Measurements from ENCODE around the gene PLA2R1. TPM values are rescaled to one million over a fixed set of nuclear protein-coding genes. Genes with fewer than 3 reads are reported as not detected.
A peak's percentile ranks its signal among the peaks of the same experiment; 100 is the strongest.

The PLA2R1 gene
- total RNA-seq, 1 experiment from 2014 or later: 8.4 TPM

DNA sequence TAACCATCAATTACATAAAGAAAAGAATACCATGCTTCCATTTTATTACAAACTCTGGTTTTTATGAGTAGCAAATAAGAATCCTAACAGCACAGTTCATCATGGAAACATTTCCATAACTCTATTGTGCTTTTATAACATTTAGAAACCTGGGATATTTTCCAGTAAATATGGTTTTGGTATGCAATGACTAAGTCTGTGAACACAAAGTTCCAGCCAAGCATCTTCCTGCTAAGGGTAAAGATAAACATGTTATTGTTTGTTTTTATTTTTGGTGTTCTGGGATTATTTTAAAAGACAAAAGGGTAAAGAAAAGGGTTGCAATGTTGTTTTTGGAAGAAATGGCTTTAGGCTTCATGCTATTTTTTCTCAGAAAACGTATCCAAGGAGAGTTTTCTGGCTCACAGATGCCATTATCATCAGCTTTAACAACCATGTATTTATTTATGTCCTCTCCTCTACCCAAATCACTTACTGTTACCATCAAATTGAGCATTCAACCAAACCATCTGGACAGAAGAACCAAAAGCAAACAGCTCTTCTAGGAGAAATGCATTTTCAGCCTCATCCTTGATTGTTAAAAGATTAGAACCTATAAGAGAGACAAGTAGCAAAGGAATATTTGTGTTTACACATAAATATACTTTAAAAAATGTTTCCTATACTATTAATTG, 116.0 kb downstream of the PLA2R1 start:
- peak; percentile 71 for DNase-seq (ENCODE audit: unreplicated experiment)
- peaks cover 9% of the 10 kb centered on the region for H3K4me1 Mint-ChIP-seq (ENCODE audit: insufficient read depth, unreplicated experiment)
- peak overlapping the region; percentile 91 for H3K27ac Mint-ChIP-seq (ENCODE audit: low read depth, unreplicated experiment)
- TF ChIP-seq CTCF (IDR thresholded peaks at IDR 0.05; ENCODE audit: unreplicated experiment): no peak
- H3K9me3 Mint-ChIP-seq (ENCODE audit: unreplicated experiment): no peaks in the 10 kb centered on the region
- POLR2A ChIA-PET: interaction anchor here (1.0 kb wide), 1 partner anchor 29 kb away, joined by 3 read pairs; no protein-coding TSS in a partner anchor
- intact Hi-C loops (cut with micrococcal nuclease): no loop called here
- no peak overlapping the region for H3K4me3 Mint-ChIP-seq (ENCODE audit: unreplicated experiment)
- peaks cover 4% of the 10 kb centered on the region for H3K36me3 Mint-ChIP-seq (ENCODE audit: insufficient read depth, unreplicated experiment)
- CTCF ChIA-PET: interaction anchor here (0.6 kb wide), 2 partner anchors 16 to 91 kb away, joined by 3 read pairs; no protein-coding TSS in a partner anchor
- no TSS peak for BruUV-seq (replicated peaks)
- H3K27me3 Mint-ChIP-seq (ENCODE audit: insufficient read depth, unreplicated experiment): no peaks in the 10 kb centered on the region

DNA sequence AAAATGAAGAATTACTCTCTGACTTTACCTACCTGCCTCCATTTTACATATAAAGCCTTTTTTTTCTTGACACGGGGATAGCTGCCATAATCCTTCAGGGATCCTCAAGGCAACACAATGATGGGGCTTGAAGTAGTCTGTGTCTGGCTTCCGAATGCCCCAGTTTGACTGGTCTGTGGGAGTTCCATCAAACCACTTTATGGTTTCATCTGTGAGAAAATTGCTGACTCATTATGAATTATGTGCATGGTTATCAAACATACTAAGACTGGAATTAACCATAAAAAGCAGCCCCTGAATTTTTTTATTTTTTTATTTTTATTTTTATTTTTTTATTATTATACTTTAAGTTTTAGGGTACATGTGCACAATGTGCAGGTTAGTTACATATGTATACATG, 117.5 kb downstream of the PLA2R1 start:
- intact Hi-C loops (cut with micrococcal nuclease): no loop called here
- Mint-ChIP-seq H3K9me3 (ENCODE audit: unreplicated experiment) (no peaks in the 10 kb centered on the region), H3K4me3 (ENCODE audit: unreplicated experiment) (no peak overlapping the region), H3K27me3 (ENCODE audit: insufficient read depth, unreplicated experiment) (no peaks in the 10 kb centered on the region), H3K27ac (ENCODE audit: low read depth, unreplicated experiment) (peak overlapping the region; percentile 48), H3K4me1 (ENCODE audit: insufficient read depth, unreplicated experiment) (peaks cover 9% of the 10 kb centered on the region), H3K36me3 (ENCODE audit: insufficient read depth, unreplicated experiment) (peaks cover 9% of the 10 kb centered on the region)
- ChIA-PET CTCF (interaction anchor here (0.6 kb wide), 1 partner anchor 68 kb away, joined by 3 read pairs; no protein-coding TSS in a partner anchor), POLR2A (no interaction called here)
- no peak for DNase-seq (ENCODE audit: unreplicated experiment)
- no peak for TF ChIP-seq CTCF (IDR thresholded peaks at IDR 0.05; ENCODE audit: unreplicated experiment)
- no TSS peak for BruUV-seq (replicated peaks)

DNA sequence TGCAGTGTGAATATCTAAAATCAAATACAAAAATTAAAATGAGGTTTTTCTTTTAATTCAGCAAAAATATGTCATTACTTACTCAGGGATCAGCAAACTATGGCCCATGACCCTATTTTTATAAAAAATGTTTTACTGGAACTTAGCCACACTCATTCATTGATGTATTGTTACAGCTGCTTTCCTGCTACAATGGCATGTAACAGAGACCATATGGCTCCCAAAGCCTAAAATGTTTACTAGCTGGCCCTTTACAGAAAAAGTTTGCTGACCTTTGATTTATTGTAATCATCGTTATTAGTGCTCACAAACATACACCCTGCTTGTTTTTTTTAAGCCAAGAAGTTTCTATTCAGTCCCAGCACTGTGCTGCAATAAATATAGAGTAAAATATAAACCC, 120.3 kb downstream of the PLA2R1 start:
- CTCF ChIA-PET: no interaction called here
- POLR2A ChIA-PET: interaction anchor here (0.6 to 0.7 kb wide), 2 partner anchors 450 to 1121 kb away, joined by 3 to 4 read pairs; no protein-coding TSS in a partner anchor
- no peak overlapping the region for H3K4me3 Mint-ChIP-seq (ENCODE audit: unreplicated experiment)
- intact Hi-C loops (cut with micrococcal nuclease): no loop called here
- no peaks in the 10 kb centered on the region for H3K9me3 Mint-ChIP-seq (ENCODE audit: unreplicated experiment)
- DNase-seq (ENCODE audit: unreplicated experiment): no peak
- H3K4me1 Mint-ChIP-seq (ENCODE audit: insufficient read depth, unreplicated experiment): peaks cover 9% of the 10 kb centered on the region
- H3K36me3 Mint-ChIP-seq (ENCODE audit: insufficient read depth, unreplicated experiment): peaks cover 9% of the 10 kb centered on the region
- BruUV-seq (replicated peaks): no TSS peak
- TF ChIP-seq CTCF (IDR thresholded peaks at IDR 0.05; ENCODE audit: unreplicated experiment): no peak
- no peaks in the 10 kb centered on the region for H3K27me3 Mint-ChIP-seq (ENCODE audit: insufficient read depth, unreplicated experiment)
- H3K27ac Mint-ChIP-seq (ENCODE audit: low read depth, unreplicated experiment): no peak overlapping the region

DNA sequence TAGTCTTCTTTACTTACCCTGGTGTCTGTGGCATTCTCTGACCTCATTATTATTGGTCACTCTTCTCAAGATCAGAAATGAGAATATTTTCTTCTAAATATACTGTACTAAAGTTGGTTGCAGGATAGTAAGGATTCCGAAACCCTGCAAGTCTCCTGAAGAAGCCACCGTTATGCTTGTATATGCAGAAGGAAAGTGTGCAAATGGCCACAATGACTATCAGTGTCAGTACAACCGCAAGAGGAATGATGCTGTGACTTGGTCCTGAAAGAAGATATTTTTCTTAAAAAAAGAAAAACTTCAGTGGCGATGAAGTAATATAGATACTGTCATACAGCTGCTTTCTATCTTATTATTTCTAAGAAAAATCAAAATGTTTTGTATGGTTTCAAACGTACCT, 120.7 kb downstream of the PLA2R1 start:
- DNase-seq (ENCODE audit: unreplicated experiment): no peak
- TF ChIP-seq CTCF (IDR thresholded peaks at IDR 0.05; ENCODE audit: unreplicated experiment): no peak
- Mint-ChIP-seq H3K4me1 (ENCODE audit: insufficient read depth, unreplicated experiment) (peaks cover 8% of the 10 kb centered on the region), H3K9me3 (ENCODE audit: unreplicated experiment) (no peaks in the 10 kb centered on the region), H3K27me3 (ENCODE audit: insufficient read depth, unreplicated experiment) (no peaks in the 10 kb centered on the region), H3K36me3 (ENCODE audit: insufficient read depth, unreplicated experiment) (peaks cover 9% of the 10 kb centered on the region), H3K4me3 (ENCODE audit: unreplicated experiment) (no peak overlapping the region), H3K27ac (ENCODE audit: low read depth, unreplicated experiment) (no peak overlapping the region)
- ChIA-PET POLR2A (no interaction called here), CTCF (no interaction called here)
- intact Hi-C loops (cut with micrococcal nuclease): no loop called here
- BruUV-seq (replicated peaks): no TSS peak

Measured in MCF 10A (cell line).